Adipocyte (in vitro differentiated cells): ENCODE measurements around the gene PLXNA4.
A peak's percentile ranks its signal among the peaks of the same experiment; 100 is the strongest.

Source experiments
- DNase-seq: peaks from one replicate; pipeline ENCODE4 v3.0.0-alpha.2; 2015; ENCODE audit warnings: low read depth
- H3K27me3 ChIP-seq: replicated peaks from 2 replicates; pipeline ENCODE4 v1.7.0; 2013; ENCODE audit warnings: mild to moderate bottlenecking, low read length, moderate library complexity; ENCODE audit not compliant: control insufficient read depth, insufficient read depth
- H3K36me3 ChIP-seq: 2 replicates; pipeline ENCODE4 v1.7.0; 2013; ENCODE audit warnings: low read length, mild to moderate bottlenecking, moderate library complexity; ENCODE audit not compliant: control insufficient read depth, insufficient read depth, severe bottlenecking
- H3K4me1 ChIP-seq: 2 replicates; pipeline ENCODE4 v1.7.0; 2013; ENCODE audit warnings: mild to moderate bottlenecking, low read length, moderate library complexity; ENCODE audit not compliant: control insufficient read depth, insufficient read depth
- H3K4me3 ChIP-seq: 2 replicates; pipeline ENCODE4 v1.7.0; 2013; ENCODE audit warnings: mild to moderate bottlenecking, low read length, moderate library complexity
- H3K9ac ChIP-seq: 2 replicates; pipeline ENCODE4 v1.7.0; 2013; ENCODE audit warnings: mild to moderate bottlenecking, low read length, moderate library complexity
- H3K9me3 ChIP-seq: 2 replicates; pipeline ENCODE4 v1.7.0; 2013; ENCODE audit warnings: mild to moderate bottlenecking, low read length, moderate library complexity; ENCODE audit not compliant: control insufficient read depth

The PLXNA4 gene

GRCh38 chr7:132575419-132575981 is 770 bp downstream of the PLXNA4 start:
- no peaks in the 10 kb centered on the region for H3K9me3 ChIP-seq
- H3K36me3 ChIP-seq, result peaks cover 25% of the 10 kb centered on the region
- peak overlapping the region; percentile 86 for H3K4me3 ChIP-seq
- H3K9ac ChIP-seq, result peak overlapping the region; percentile 86
- H3K27me3 ChIP-seq, result no peaks in the 10 kb centered on the region
- peak; percentile 78 for DNase-seq
- peaks cover 40% of the 10 kb centered on the region for H3K4me1 ChIP-seq

- H3K4me3 ChIP-seq, result peak overlapping the region; percentile 86
- no peaks in the 10 kb centered on the region for H3K27me3 ChIP-seq
- H3K9ac ChIP-seq, result peak overlapping the region; percentile 86
- peaks cover 39% of the 10 kb centered on the region for H3K4me1 ChIP-seq
- no peak for DNase-seq
- H3K36me3 ChIP-seq, result peaks cover 36% of the 10 kb centered on the region
- no peaks in the 10 kb centered on the region for H3K9me3 ChIP-seq
Observed at GRCh38 chr7:132574223-132574622, 2.0 kb downstream of the PLXNA4 start.

GRCh38 chr7:132573251-132573955 is 2.9 kb downstream of the PLXNA4 start:
- H3K4me1 ChIP-seq, result peaks cover 47% of the 10 kb centered on the region

GRCh38 chr7:132572526-132572925 is 3.7 kb downstream of the PLXNA4 start:
- Histone ChIP-seq H3K9ac (no peak overlapping the region), H3K9me3 (no peaks in the 10 kb centered on the region), H3K27me3 (no peaks in the 10 kb centered on the region), H3K4me1 (peaks cover 51% of the 10 kb centered on the region), H3K36me3 (peaks cover 36% of the 10 kb centered on the region), H3K4me3 (no peak overlapping the region)
- no peak for DNase-seq

More at GRCh38 chr7:132573251-132573955, 2.9 kb downstream of the PLXNA4 start:
- Histone ChIP-seq H3K27me3 (no peaks in the 10 kb centered on the region), H3K4me3 (peak overlapping the region; percentile 86), H3K9me3 (no peaks in the 10 kb centered on the region), H3K9ac (peak overlapping the region; percentile 86), H3K36me3 (peaks cover 36% of the 10 kb centered on the region)
- DNase-seq, result no peak

GRCh38 chr7:132571970-132572369 is 4.3 kb downstream of the PLXNA4 start:
- DNase-seq, result no peak
- Histone ChIP-seq H3K4me3 (no peak overlapping the region), H3K36me3 (peaks cover 38% of the 10 kb centered on the region), H3K9me3 (no peaks in the 10 kb centered on the region), H3K27me3 (no peaks in the 10 kb centered on the region), H3K4me1 (peaks cover 52% of the 10 kb centered on the region), H3K9ac (no peak overlapping the region)

GRCh38 chr7:132569884-132570614 is 6.2 kb downstream of the PLXNA4 start:
- DNase-seq, result no peak
- peaks cover 57% of the 10 kb centered on the region for H3K36me3 ChIP-seq
- no peaks in the 10 kb centered on the region for H3K9me3 ChIP-seq
- H3K9ac ChIP-seq, result no peak overlapping the region
- peaks cover 49% of the 10 kb centered on the region for H3K4me1 ChIP-seq
- no peak overlapping the region for H3K4me3 ChIP-seq
- no peaks in the 10 kb centered on the region for H3K27me3 ChIP-seq

GRCh38 chr7:132568962-132569361 is 7.3 kb downstream of the PLXNA4 start:
- no peaks in the 10 kb centered on the region for H3K9me3 ChIP-seq
- DNase-seq, result no peak
- no peaks in the 10 kb centered on the region for H3K27me3 ChIP-seq
- H3K36me3 ChIP-seq, result peaks cover 63% of the 10 kb centered on the region
- H3K4me3 ChIP-seq, result no peak overlapping the region
- H3K9ac ChIP-seq, result no peak overlapping the region
- peaks cover 38% of the 10 kb centered on the region for H3K4me1 ChIP-seq

- no peak overlapping the region for H3K9ac ChIP-seq
- H3K4me1 ChIP-seq, result peaks cover 14% of the 10 kb centered on the region
- no peaks in the 10 kb centered on the region for H3K9me3 ChIP-seq
- H3K36me3 ChIP-seq, result peaks cover 42% of the 10 kb centered on the region
- H3K4me3 ChIP-seq, result no peak overlapping the region
- DNase-seq, result no peak
- no peaks in the 10 kb centered on the region for H3K27me3 ChIP-seq
Observed at GRCh38 chr7:132565885-132566284, 10.4 kb downstream of the PLXNA4 start.

- H3K27me3 ChIP-seq, result no peaks in the 10 kb centered on the region
- peaks cover 14% of the 10 kb centered on the region for H3K4me1 ChIP-seq
- H3K4me3 ChIP-seq, result no peak overlapping the region
- H3K9ac ChIP-seq, result no peak overlapping the region
- no peak for DNase-seq
- peaks cover 38% of the 10 kb centered on the region for H3K36me3 ChIP-seq
- H3K9me3 ChIP-seq, result no peaks in the 10 kb centered on the region
Observed at GRCh38 chr7:132565441-132565840, 10.8 kb downstream of the PLXNA4 start.

- Histone ChIP-seq H3K27me3 (no peaks in the 10 kb centered on the region), H3K4me1 (peaks cover 14% of the 10 kb centered on the region), H3K9me3 (no peaks in the 10 kb centered on the region), H3K4me3 (no peak overlapping the region), H3K36me3 (peaks cover 32% of the 10 kb centered on the region), H3K9ac (no peak overlapping the region)
- no peak for DNase-seq
Observed at GRCh38 chr7:132564849-132565248, 11.4 kb downstream of the PLXNA4 start.

GRCh38 chr7:132564090-132564489 is 12.2 kb downstream of the PLXNA4 start:
- Histone ChIP-seq H3K9me3 (no peaks in the 10 kb centered on the region), H3K9ac (no peak overlapping the region), H3K27me3 (no peaks in the 10 kb centered on the region), H3K4me3 (no peak overlapping the region), H3K36me3 (peaks cover 27% of the 10 kb centered on the region), H3K4me1 (peaks cover 12% of the 10 kb centered on the region)
- DNase-seq, result no peak
